Glutamatergic neuron (in vitro differentiated cells): ENCODE measurements around the gene ATP7A. TPM values are rescaled to one million over a fixed set of nuclear protein-coding genes. Genes with fewer than 3 reads are reported as not detected.
"Not testable (repeated sequence)": the region's sequence is repeated elsewhere in the genome, so short reads cannot be mapped to it uniquely, and the experiment has no call there.

ENCODE experiments used
- DNase-seq: peaks from one replicate; pipeline ENCODE4 v3.0.0; 2022
- H3K27ac Mint-ChIP-seq: one replicate; pipeline ENCODE4 v1.8.0; 2020; ENCODE audit warnings: mild to moderate bottlenecking, mixed read lengths, inconsistent platforms; ENCODE audit not compliant: unreplicated experiment
- H3K27me3 Mint-ChIP-seq: one replicate; pipeline ENCODE4 v1.8.0; 2020; ENCODE audit warnings: mild to moderate bottlenecking, moderate library complexity, mixed read lengths, inconsistent platforms; ENCODE audit not compliant: unreplicated experiment
- H3K36me3 Mint-ChIP-seq: one replicate; pipeline ENCODE4 v1.8.0; 2020; ENCODE audit warnings: mild to moderate bottlenecking, mixed read lengths, inconsistent platforms; ENCODE audit not compliant: unreplicated experiment
- H3K4me1 Mint-ChIP-seq: one replicate; pipeline ENCODE4 v1.8.0; 2020; ENCODE audit warnings: mild to moderate bottlenecking, low read depth, mixed read lengths, inconsistent platforms; ENCODE audit not compliant: unreplicated experiment
- H3K4me3 Mint-ChIP-seq: one replicate; pipeline ENCODE4 v1.8.0; 2020; ENCODE audit warnings: mild to moderate bottlenecking, mixed read lengths, inconsistent platforms; ENCODE audit not compliant: unreplicated experiment
- H3K9me3 Mint-ChIP-seq: one replicate; pipeline ENCODE4 v1.8.0; 2020; ENCODE audit warnings: mild to moderate bottlenecking, moderate library complexity, mixed read lengths, inconsistent platforms; ENCODE audit not compliant: unreplicated experiment
- CTCF ChIP-seq: fragments of 200-600 bp; sonication (generic); IDR thresholded peaks from one replicate; pipeline ENCODE4 v1.5.0; 2021; ENCODE audit not compliant: partially characterized antibody, unreplicated experiment
- total RNA-seq: library from RNA; stranded (reverse); fragmentation: NEBNext Ultra II Directional; extraction: Animal tissue kit (Norgen Biotek cat#: 25700); gene quantifications from one replicate; pipeline ENCODE4 v1.2.1, GENCODE V29; 2021; ENCODE audit not compliant: unreplicated experiment

ATP7A gene
- total RNA-seq, 1 donor from 2014 or later: 11.5 TPM

GRCh38 chrX:77917294-77917933 is 6.9 kb downstream of the ATP7A start:
- Mint-ChIP-seq H3K36me3 (no peaks in the 10 kb centered on the region), H3K27ac (no peak overlapping the region), H3K4me3 (no peak overlapping the region), H3K9me3 (no peaks in the 10 kb centered on the region), H3K27me3 (no peaks in the 10 kb centered on the region), H3K4me1 (peaks cover 5% of the 10 kb centered on the region)
- TF ChIP-seq CTCF: no peak
- no peak for DNase-seq

GRCh38 chrX:77918568-77918967 is 8.1 kb downstream of the ATP7A start:
- no peaks in the 10 kb centered on the region for H3K36me3 Mint-ChIP-seq
- no peaks in the 10 kb centered on the region for H3K27me3 Mint-ChIP-seq
- H3K4me1 Mint-ChIP-seq: no peaks in the 10 kb centered on the region
- H3K9me3 Mint-ChIP-seq: no peaks in the 10 kb centered on the region
- no peak overlapping the region for H3K4me3 Mint-ChIP-seq
- no peak for TF ChIP-seq CTCF
- DNase-seq: no peak
- no peak overlapping the region for H3K27ac Mint-ChIP-seq

- not testable (repeated sequence) for DNase-seq, H3K27me3 Mint-ChIP-seq, H3K27ac Mint-ChIP-seq, H3K4me3 Mint-ChIP-seq, H3K36me3 Mint-ChIP-seq, H3K4me1 Mint-ChIP-seq, H3K9me3 Mint-ChIP-seq
Measured at GRCh38 chrX:77919370-77919769, 8.9 kb downstream of the ATP7A start.

- no peak for TF ChIP-seq CTCF
- no peaks in the 10 kb centered on the region for H3K4me1 Mint-ChIP-seq
- no peaks in the 10 kb centered on the region for H3K27me3 Mint-ChIP-seq
- no peaks in the 10 kb centered on the region for H3K36me3 Mint-ChIP-seq
- DNase-seq: no peak
- H3K4me3 Mint-ChIP-seq: no peak overlapping the region
- H3K27ac Mint-ChIP-seq: no peak overlapping the region
- no peaks in the 10 kb centered on the region for H3K9me3 Mint-ChIP-seq
Measured at GRCh38 chrX:77922787-77923186, 12.3 kb downstream of the ATP7A start.

- no peaks in the 10 kb centered on the region for H3K27me3 Mint-ChIP-seq
- no peak for TF ChIP-seq CTCF
- DNase-seq: no peak
- no peak overlapping the region for H3K27ac Mint-ChIP-seq
- no peaks in the 10 kb centered on the region for H3K36me3 Mint-ChIP-seq
- no peaks in the 10 kb centered on the region for H3K4me1 Mint-ChIP-seq
- no peak overlapping the region for H3K4me3 Mint-ChIP-seq
- H3K9me3 Mint-ChIP-seq: no peaks in the 10 kb centered on the region
Measured at GRCh38 chrX:77924320-77924859, 13.9 kb downstream of the ATP7A start.
